Panc1 (cell line): ENCODE measurements around the gene JUND. TPM values are rescaled to one million over a fixed set of nuclear protein-coding genes. Genes with fewer than 3 reads are reported as not detected.

Source experiments
- ATAC-seq: fragments of 200-7000 bp; cut with Tn5 transposase; 2 replicates; pipeline ENCODE4 v1.9.1; 2020; ENCODE audit warnings: mild to moderate bottlenecking, moderate library complexity
- BruUV-seq: library from RNA; stranded (reverse); fragments of 400-500 nt; replicated peaks from 2 replicates; lab custom pipeline; 2021; lab: Mats Ljungman, UMichigan
- CTCF ChIA-PET: fragments of 300-600 bp; sonication (Branson Sonifier 250); formaldehyde crosslinking; loops from one replicate; lab custom pipeline; 2022; ENCODE audit warnings: antibody characterized with exemption; lab: Charles Lee
- POLR2A ChIA-PET: fragments of 300-600 bp; sonication (Branson Sonifier 250); formaldehyde crosslinking; loops from one replicate; lab custom pipeline; 2022; ENCODE audit warnings: antibody characterized with exemption; lab: Charles Lee
- DNase-seq: peaks from one replicate; pipeline ENCODE4 v3.0.0-alpha.2; 2010; ENCODE audit warnings: low read depth, low spot score
- H3K27ac ChIP-seq: 2 replicates; pipeline ENCODE4 v1.5.1; 2011; ENCODE audit warnings: mild to moderate bottlenecking, low read length, inconsistent platforms
- H3K27me3 ChIP-seq: fragments of 200-500 bp; sonication (Bioruptor generic); 2 replicates; pipeline ENCODE4 v1.6.0; 2014; ENCODE audit warnings: low read length, inconsistent platforms; ENCODE audit not compliant: control insufficient read depth, insufficient read depth
- H3K36me3 ChIP-seq: fragments of 200-500 bp; sonication (Bioruptor generic); 2 replicates; pipeline ENCODE4 v1.5.1; 2014; ENCODE audit warnings: inconsistent platforms, mild to moderate bottlenecking, low read length, moderate library complexity; ENCODE audit not compliant: control insufficient read depth, insufficient read depth
- H3K4me1 ChIP-seq: 2 replicates; pipeline ENCODE4 v1.5.1; 2011; ENCODE audit warnings: inconsistent platforms, mild to moderate bottlenecking, low read length, moderate library complexity; ENCODE audit not compliant: control insufficient read depth, insufficient read depth
- H3K4me3 ChIP-seq, 2 experiments: 2 replicates each; pipeline ENCODE4 v1.5.1; 2011 to 2012; ENCODE audit warnings: low read depth in 2 of 2, low read length in 2 of 2, mild to moderate bottlenecking in 2 of 2, inconsistent platforms in 1 of 2, moderate library complexity in 1 of 2
- H3K9me3 ChIP-seq: fragments of 200-500 bp; sonication (Bioruptor generic); 2 replicates; pipeline ENCODE4 v1.5.1; 2014; ENCODE audit warnings: low read depth, mild to moderate bottlenecking, inconsistent platforms, low read length, moderate library complexity; ENCODE audit not compliant: control insufficient read depth, insufficient read depth
- POLR2AphosphoS5 ChIP-seq: IDR thresholded peaks from 2 replicates; pipeline ENCODE4 v1.6.1; 2012; ENCODE audit warnings: mild to moderate bottlenecking, low read depth, low read length, moderate library complexity
- SIN3A ChIP-seq: IDR thresholded peaks from 2 replicates; pipeline ENCODE4 v1.6.1; 2012; ENCODE audit warnings: low read depth, mild to moderate bottlenecking, low read length, moderate library complexity, borderline replicate concordance; ENCODE audit not compliant: insufficient read depth
- TCF7L2 ChIP-seq: IDR thresholded peaks from 2 replicates; pipeline ENCODE4 v1.6.1; 2011; ENCODE audit warnings: mild to moderate bottlenecking, low read depth, low read length, inconsistent platforms
- in situ Hi-C: cut with HindIII; loops from 2 replicates; pipeline ENCODE4 v1.10.0; 2016; ENCODE audit warnings: low sequenced_read_pairs, low pct_unique_long_range_greater_than_20kb
- intact Hi-C: fragments of 100-400 bp; cut with micrococcal nuclease; formaldehyde crosslinking; loops from one replicate; pipeline ENCODE4 v1.10.0; 2022; ENCODE audit not compliant: unreplicated experiment
- total RNA-seq: library from RNA; stranded (reverse); gene quantifications from one replicate; pipeline ENCODE4 v1.2.1, GENCODE V29; 2021; ENCODE audit not compliant: unreplicated experiment
- TF ChIP-seq, protein P1 (sequence below), 2 experiments: IDR thresholded peaks; 2 replicates each; pipeline ENCODE4 v1.6.1; 2011 to 2012; ENCODE audit warnings: low read depth in 2 of 2, control low read depth in 1 of 2, low read length in 1 of 2, mild to moderate bottlenecking in 1 of 2, moderate library complexity in 1 of 2; ENCODE audit not compliant: insufficient read depth in 1 of 2
- TF ChIP-seq, protein P2 (sequence below): fragments of 450-650 bp; IDR thresholded peaks from 2 replicates; pipeline ENCODE4 v1.5.1; 2017; ENCODE audit warnings: mild to moderate bottlenecking

JUND gene
- total RNA-seq, 1 experiment from 2014 or later, result 130 TPM

DNA sequence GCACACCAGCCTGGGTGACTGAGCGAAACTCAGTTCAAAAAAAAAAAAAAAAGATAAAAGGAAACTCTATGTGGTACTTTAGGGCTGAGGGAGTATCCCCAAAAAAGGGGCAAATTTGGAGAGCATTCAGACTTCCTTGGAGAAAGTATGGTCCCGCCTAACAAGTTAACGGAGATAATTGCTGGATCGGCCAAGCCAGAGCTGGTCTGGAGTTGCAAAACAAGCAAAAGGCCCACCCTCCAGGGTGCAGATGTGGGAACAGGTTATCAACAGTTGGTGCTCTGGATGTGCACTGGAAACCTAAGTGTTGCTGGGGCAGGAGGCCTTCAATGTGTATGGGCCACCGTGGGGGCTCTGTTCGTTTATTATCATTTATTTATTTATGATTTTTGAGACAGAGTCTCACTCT, 10.0 kb downstream of the JUND start:
- Histone ChIP-seq H3K27me3 (no peaks in the 10 kb centered on the region), H3K4me3 (no peak overlapping the region), H3K9me3 (no peaks in the 10 kb centered on the region), H3K4me1 (peaks cover 28% of the 10 kb centered on the region), H3K36me3 (no peaks in the 10 kb centered on the region), H3K27ac (no peak overlapping the region)
- DNase-seq (no peak), ATAC-seq (no peak)
- intact Hi-C loops, result no loop called here
- TF ChIP-seq, protein P1, sequence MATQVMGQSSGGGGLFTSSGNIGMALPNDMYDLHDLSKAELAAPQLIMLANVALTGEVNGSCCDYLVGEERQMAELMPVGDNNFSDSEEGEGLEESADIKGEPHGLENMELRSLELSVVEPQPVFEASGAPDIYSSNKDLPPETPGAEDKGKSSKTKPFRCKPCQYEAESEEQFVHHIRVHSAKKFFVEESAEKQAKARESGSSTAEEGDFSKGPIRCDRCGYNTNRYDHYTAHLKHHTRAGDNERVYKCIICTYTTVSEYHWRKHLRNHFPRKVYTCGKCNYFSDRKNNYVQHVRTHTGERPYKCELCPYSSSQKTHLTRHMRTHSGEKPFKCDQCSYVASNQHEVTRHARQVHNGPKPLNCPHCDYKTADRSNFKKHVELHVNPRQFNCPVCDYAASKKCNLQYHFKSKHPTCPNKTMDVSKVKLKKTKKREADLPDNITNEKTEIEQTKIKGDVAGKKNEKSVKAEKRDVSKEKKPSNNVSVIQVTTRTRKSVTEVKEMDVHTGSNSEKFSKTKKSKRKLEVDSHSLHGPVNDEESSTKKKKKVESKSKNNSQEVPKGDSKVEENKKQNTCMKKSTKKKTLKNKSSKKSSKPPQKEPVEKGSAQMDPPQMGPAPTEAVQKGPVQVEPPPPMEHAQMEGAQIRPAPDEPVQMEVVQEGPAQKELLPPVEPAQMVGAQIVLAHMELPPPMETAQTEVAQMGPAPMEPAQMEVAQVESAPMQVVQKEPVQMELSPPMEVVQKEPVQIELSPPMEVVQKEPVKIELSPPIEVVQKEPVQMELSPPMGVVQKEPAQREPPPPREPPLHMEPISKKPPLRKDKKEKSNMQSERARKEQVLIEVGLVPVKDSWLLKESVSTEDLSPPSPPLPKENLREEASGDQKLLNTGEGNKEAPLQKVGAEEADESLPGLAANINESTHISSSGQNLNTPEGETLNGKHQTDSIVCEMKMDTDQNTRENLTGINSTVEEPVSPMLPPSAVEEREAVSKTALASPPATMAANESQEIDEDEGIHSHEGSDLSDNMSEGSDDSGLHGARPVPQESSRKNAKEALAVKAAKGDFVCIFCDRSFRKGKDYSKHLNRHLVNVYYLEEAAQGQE (IDR thresholded peaks at IDR 0.05; ENCODE audit: insufficient read depth in 1 of 2, low read depth in 2 of 2, low read length in 1 of 2), result no peak
- TF ChIP-seq TCF7L2 (no peak), POLR2AphosphoS5 (no peak), SIN3A (no peak)
- TF ChIP-seq, protein P2, sequence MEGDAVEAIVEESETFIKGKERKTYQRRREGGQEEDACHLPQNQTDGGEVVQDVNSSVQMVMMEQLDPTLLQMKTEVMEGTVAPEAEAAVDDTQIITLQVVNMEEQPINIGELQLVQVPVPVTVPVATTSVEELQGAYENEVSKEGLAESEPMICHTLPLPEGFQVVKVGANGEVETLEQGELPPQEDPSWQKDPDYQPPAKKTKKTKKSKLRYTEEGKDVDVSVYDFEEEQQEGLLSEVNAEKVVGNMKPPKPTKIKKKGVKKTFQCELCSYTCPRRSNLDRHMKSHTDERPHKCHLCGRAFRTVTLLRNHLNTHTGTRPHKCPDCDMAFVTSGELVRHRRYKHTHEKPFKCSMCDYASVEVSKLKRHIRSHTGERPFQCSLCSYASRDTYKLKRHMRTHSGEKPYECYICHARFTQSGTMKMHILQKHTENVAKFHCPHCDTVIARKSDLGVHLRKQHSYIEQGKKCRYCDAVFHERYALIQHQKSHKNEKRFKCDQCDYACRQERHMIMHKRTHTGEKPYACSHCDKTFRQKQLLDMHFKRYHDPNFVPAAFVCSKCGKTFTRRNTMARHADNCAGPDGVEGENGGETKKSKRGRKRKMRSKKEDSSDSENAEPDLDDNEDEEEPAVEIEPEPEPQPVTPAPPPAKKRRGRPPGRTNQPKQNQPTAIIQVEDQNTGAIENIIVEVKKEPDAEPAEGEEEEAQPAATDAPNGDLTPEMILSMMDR, result no peak
- ChIA-PET CTCF (interaction anchor here (0.7 kb wide), 1 partner anchor 63 kb away, joined by 7 read pairs; no protein-coding TSS in a partner anchor), POLR2A (interaction anchor here (0.6 kb wide), 1 partner anchor 31 kb away, joined by 6 read pairs; no protein-coding TSS in a partner anchor)
- BruUV-seq, result no TSS peak
- in situ Hi-C loops, result no loop called here

DNA sequence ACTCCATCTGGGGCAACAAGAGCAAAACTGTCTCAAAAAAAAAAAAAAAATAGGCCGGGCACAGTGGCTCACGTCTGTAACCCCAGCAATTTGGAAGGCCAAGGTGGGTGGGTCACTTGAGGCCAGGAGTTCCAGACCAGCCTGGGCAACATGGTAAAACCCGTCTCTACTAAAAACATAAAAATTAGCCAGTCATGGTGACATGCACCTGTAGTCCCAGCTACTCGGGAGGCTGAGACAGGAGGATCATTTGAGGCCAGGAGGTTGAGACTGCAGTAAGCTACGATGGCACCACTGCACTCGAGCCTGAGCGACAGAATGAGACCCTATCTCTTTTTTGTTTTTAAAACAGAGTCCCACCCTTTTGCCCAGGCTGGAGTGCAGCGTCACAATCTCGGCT, 11.1 kb downstream of the JUND start:
- BruUV-seq, result no TSS peak
- Histone ChIP-seq H3K9me3 (no peaks in the 10 kb centered on the region), H3K27me3 (no peaks in the 10 kb centered on the region), H3K36me3 (no peaks in the 10 kb centered on the region), H3K4me3 (no peak overlapping the region), H3K27ac (no peak overlapping the region), H3K4me1 (peaks cover 16% of the 10 kb centered on the region)
- intact Hi-C loops, result no loop called here
- in situ Hi-C loops, result no loop called here
- POLR2A ChIA-PET, result no interaction called here
- TF ChIP-seq POLR2AphosphoS5 (no peak), TCF7L2 (no peak), SIN3A (no peak)
- TF ChIP-seq, protein P1 (IDR thresholded peaks at IDR 0.05; ENCODE audit: insufficient read depth in 1 of 2, low read depth in 2 of 2, low read length in 1 of 2), result no peak
- TF ChIP-seq, protein P2, result no peak
- DNase-seq (no peak), ATAC-seq (no peak)
- CTCF ChIA-PET, result interaction anchor here (0.6 to 0.7 kb wide), 2 partner anchors 44 to 58 kb away, joined by 3 to 8 read pairs; partner anchors contain the start of gene PDE4C
